HFF-Myc (cell line): ENCODE measurements around the gene ANKRD33B.

Experiments used
- DNase-seq: peaks from one replicate; pipeline ENCODE4 v3.0.0-alpha.2; 2011; ENCODE audit warnings: low read depth; ENCODE audit errors: extremely low read depth
- H3K4me3 ChIP-seq: replicated peaks from 2 replicates; pipeline ENCODE4 v1.5.1; 2011; ENCODE audit warnings: low read depth, mild to moderate bottlenecking, control low read depth, low read length
- TF ChIP-seq, protein P1 (sequence below): IDR thresholded peaks from 2 replicates; pipeline ENCODE4 v1.5.1; 2012; ENCODE audit warnings: mild to moderate bottlenecking, low read depth, low read length, control low read depth; ENCODE audit errors: missing control alignments

Gene ANKRD33B

DNA sequence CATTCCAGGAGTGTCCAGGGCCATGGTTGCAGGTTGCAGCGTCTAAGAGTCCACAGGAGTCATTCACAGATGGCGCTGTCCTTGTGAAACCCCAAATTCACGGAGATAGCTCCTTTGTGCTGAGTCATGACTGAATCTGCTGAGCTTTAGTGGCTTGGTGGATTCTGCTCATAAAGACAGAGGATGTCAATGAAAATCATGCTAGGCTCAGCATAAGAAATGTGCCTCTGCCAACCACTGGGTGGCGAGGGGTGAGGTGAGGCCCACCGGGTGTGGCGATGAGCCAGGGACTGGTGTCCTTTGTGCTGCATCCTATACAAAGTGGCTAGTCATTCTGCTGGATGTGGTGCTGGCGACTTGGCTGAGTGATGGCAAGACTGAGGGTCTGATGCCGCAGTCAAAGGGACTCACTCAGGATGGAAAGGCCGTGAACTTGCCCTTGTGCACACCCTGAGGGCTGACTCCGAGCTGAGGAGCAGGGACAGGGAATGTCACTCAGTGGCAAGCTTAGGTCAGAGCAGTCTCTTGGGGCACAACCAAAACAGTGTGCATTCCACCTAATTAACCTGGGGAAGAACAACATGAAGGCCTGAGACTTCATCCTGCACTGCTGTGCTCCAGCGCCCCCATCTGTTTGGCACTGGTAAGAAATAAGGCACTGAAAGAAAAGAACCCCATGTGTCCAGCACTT is 125.7 kb downstream of the ANKRD33B start:
- DNase-seq = no peak
- TF ChIP-seq, protein P1, sequence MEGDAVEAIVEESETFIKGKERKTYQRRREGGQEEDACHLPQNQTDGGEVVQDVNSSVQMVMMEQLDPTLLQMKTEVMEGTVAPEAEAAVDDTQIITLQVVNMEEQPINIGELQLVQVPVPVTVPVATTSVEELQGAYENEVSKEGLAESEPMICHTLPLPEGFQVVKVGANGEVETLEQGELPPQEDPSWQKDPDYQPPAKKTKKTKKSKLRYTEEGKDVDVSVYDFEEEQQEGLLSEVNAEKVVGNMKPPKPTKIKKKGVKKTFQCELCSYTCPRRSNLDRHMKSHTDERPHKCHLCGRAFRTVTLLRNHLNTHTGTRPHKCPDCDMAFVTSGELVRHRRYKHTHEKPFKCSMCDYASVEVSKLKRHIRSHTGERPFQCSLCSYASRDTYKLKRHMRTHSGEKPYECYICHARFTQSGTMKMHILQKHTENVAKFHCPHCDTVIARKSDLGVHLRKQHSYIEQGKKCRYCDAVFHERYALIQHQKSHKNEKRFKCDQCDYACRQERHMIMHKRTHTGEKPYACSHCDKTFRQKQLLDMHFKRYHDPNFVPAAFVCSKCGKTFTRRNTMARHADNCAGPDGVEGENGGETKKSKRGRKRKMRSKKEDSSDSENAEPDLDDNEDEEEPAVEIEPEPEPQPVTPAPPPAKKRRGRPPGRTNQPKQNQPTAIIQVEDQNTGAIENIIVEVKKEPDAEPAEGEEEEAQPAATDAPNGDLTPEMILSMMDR = peak; percentile 34
- no peak overlapping the region for H3K4me3 ChIP-seq

DNA sequence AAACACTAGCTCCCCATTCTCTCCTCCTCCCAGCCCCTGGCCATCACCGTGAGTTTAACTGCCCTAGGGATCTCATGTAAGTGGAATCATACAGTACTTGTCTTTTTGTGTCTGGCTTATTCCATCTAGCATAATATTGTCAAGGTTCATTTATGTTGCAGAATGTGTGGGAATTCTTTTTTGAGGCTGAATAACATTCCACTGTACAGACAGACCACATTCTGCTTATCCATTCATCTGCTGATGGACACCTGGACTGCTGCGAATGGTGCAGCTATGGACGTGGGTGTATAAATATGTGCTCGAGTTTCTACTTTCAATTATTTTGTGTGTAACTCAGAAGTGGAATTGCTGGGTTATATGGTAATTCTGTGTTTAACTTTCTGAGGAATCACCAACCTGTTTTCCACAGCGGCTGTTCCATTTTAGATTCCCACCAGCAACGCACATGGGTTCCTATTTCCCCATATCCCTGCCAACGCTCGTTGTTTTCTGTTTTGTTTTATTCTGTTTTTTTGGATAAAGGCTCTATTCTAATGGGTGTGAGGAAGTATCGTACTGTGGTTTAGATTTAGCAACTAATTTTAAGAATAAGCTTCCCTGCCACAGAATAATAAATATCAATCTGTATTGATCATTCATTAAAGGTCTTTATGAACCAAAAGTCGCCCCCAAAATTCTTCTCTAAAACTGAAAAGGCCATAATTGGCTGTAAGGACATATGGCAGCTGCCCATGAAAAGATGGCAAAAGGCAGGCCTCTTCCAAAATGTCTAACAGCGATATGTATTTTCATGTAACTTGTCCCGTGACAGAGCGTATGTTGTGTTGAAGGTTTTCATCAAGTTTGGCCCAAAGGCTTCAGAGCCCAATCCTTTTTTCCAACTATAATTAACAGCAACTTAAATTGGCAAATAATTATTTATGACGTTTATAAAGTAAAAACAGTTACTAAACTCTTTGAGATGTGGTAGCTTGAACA is 126.9 kb downstream of the ANKRD33B start:
- no peak overlapping the region for H3K4me3 ChIP-seq
- DNase-seq = no peak

DNA sequence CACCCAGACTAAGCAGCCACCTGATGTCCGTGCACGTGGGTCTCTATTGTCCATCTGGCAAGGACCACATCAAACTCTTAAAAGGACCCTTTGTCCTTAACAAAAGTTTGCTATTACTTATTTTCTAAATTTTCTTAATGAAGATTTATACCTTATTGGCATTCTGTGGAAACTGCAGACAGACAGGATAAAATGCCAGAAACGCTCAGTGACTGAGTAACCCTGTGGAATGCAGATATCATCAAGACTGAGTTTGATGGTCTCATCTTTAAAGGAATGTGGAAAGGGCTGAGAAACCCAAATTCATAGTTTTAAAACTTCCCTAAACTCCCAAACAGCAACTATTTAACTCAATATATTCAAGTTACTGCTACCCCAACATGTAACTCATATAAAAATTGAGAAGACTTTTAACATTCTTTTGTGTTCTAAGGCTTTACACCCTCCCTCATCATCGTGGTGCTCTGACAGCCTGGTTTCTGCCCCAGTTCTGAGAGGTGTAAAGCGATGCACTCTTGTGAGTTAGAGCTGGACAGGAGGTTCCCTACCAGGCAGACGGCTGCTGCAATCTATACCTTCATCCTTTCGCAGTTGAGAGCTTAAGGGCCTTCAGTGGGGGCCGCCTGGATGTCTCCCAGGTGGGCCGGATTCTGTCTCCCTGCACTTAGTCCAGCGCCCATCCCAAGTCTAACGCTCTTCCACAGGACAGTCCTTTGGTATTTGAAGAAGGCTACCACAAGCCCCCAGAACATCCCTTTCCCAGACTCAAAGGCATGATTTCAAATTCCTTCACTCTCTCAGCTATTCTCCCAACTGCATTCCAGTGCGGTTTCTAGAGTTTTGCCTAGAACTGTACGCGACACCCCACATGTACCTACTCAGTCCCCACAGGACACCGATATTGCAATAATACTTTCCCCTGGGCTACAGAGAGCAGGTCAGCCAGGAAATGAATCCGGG is 128.2 kb downstream of the ANKRD33B start:
- no peak for DNase-seq
- TF ChIP-seq, protein P1 = no peak
- no peak overlapping the region for H3K4me3 ChIP-seq

More for the DNA sequence above, 126.9 kb downstream of the ANKRD33B start:
- TF ChIP-seq, protein P1 = no peak

DNA sequence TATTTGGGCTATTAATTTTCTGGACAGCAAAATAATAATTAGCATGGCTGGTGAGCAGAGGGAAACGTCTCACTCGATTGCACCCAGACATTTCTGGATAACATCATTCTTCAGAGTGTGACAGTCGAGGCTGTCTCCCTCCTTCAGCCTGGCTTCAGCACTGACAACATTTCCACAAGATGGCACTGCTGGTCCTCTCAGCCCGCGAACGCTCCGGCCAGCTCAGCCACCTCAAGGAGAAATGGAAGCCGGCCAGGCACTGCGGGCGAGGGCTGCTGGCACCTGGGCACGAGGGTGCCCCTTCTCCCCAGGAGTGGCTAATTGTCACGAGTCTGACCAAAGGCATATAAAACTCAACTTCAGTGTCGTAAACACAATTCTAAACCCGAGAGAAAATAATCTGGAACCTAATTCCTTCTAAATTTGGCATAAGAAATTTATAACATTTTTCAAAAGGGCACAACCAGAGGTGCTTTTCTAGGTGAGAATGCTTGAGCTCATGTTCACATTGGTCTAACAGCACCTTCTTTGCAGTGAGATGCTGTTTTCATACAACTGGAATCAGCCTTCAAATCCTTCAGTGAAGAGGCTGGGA is 131.3 kb downstream of the ANKRD33B start:
- TF ChIP-seq, protein P1 = peak; percentile 74
- no peak overlapping the region for H3K4me3 ChIP-seq
- no peak for DNase-seq

DNA sequence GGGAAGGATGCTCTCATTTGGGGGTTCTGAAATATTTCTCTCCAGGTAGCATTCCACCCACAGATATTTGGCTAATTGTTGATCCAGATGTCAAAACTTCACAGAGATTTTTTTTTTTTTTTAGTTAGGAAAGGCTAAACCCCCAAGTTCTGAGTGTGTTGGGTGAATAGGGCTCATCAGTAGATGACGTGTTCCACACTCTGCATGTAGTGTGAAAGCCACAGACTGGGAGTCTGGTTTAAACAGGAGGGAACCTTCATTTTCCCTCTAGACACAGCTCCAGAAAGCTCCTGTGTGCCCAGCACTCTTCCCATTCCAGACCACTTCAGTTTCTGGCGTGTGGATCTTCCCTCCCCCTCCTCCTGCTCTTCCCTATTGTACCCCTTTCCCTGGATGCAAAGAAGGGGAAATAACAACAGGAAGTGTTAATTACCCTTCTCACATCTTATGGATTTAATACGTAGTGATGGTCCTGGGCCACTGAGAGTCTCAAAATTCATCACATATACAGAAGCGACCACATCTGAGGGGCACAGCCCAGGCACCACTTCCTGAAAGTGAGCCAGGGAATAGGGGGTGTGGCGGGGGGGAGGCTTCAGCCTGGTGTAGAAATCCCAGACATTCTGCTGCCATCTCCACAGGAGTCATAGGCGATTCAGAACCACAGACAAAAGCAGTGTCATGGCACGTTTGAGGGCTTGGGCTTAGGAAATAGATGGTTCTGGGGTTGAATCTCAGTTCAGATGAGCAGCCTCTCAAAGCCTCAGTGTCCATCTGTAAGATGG is 132.1 kb downstream of the ANKRD33B start:
- TF ChIP-seq, protein P1 = no peak
- H3K4me3 ChIP-seq = no peak overlapping the region
- no peak for DNase-seq
